ENCODE measurements around the gene GCSAM.

- TF ChIP-seq EZH2 (IDR thresholded peaks at IDR 0.05; ENCODE audit: borderline replicate concordance, low read depth, low read length, poor library complexity, severe bottlenecking) (no peak), CTCF (conservative IDR thresholded peaks at IDR 0.05; ENCODE audit: low read depth, low read length) (no peak)
Measured at GRCh38 chr3:112084980-112085705, 47.9 kb downstream of the GCSAM start.
